Stimulated activated CD8-positive, alpha-beta memory T cell treated with anti-CD3 and anti-CD28 coated beads, Interleukin-2, amount 100 ng/mL, for 48 hours (primary cell): ENCODE results near the gene RPS6KL1.

ENCODE experiments used
- DNase-seq, 2 donors: peaks; one replicate each; pipeline ENCODE4 v3.0.0-alpha.2; 2020; ENCODE audit warnings: low read depth in 2 of 2

RPS6KL1 gene

GRCh38 chr14:74952697-74953484 lies 29.8 kb upstream of the RPS6KL1 start:
- no peak for DNase-seq

GRCh38 chr14:74952180-74952665 lies 29.2 kb upstream of the RPS6KL1 start:
- DNase-seq, result no peak

DNA sequence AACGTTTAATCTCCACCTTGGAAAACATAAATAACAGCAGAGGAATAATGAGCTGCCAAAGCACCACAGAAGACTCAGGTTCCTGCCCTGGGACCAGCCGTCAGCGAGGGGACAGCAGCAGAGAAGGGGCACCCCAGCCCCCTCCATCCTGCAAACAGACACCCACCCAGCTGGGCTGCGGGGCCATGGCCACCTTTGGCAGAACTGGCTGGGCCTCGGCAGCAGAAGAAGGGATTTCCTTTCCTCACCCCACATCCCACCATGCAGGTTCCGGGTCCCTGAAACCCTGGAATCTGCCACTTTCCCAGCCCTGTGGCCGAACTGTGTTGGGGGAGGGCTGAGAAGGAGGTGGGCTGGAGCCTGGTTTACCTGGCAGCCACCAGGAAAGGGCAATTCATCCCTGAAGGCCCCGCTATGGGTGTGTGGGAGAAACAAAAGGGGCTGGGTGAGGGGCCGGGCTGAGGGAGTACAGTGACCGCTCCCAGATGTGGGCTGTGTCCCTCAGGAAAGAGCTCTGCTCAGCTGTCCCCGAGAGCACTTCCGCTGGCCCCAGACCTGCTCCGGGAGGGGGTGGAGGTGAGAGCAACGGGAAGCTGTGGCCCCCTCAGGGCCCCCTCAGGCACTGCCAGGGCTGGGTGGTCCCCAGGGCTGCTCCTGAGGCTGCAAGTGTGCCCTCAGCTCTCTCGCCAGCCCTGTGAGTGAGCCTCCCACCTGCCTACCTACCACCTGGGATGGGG lies 28.6 kb upstream of the RPS6KL1 start:
- DNase-seq, result no peak

GRCh38 chr14:74950795-74951442 lies 27.9 kb upstream of the RPS6KL1 start:
- no peak for DNase-seq

DNA sequence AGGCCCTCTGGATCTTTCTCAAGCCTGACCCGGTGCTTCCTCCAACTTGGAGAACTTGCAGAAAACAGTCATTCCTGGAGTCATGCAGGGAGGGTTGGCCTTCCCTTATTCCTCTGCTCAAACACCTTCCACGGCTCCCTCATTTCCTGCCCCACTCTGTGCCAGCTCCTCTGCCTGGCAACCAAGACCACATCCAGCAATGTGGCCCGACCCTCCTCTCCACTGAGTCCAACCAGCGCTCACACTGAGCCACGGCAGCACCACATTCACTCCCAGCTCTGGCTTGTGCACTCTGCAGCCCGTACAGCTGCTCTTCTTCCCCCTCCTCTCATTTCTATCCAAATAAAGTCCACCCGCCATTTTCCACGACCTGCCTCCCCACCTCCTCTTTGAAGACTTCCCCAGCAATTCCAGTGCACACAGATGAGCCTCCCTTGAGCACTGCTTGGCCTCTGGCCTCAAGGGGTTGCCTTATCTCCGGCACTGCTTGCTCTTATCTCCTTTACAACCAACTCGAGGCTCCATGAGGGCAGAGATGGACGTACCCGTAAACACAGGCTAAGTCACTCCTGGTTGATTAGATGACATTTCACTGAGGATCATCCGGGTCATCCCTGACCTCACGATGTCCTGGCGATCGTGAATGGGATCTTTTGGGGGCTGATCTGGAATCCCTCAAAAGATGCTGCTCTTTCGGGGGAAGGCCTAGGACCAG lies 27.0 kb upstream of the RPS6KL1 start:
- no peak for DNase-seq

DNA sequence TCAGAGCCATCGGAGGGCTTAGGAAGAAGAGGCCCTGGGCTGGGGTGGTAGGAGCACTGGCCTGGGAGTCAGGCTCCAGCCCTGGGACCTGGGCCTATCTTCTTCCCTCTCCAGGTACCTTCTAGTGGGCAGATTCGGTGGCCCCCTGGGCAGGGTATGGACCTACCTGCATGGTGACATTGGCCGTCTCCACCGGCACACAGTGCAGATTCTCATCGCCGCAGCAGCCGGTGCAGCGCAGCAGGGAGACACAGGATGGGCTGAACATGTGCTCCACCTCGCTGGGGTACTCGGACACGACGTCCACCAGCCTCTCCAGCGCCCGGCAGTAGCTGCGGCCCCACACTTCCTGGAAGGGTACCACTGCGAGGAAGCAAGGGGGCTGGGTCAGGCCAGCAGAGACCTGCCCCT lies 26.1 kb upstream of the RPS6KL1 start:
- no peak for DNase-seq

DNA sequence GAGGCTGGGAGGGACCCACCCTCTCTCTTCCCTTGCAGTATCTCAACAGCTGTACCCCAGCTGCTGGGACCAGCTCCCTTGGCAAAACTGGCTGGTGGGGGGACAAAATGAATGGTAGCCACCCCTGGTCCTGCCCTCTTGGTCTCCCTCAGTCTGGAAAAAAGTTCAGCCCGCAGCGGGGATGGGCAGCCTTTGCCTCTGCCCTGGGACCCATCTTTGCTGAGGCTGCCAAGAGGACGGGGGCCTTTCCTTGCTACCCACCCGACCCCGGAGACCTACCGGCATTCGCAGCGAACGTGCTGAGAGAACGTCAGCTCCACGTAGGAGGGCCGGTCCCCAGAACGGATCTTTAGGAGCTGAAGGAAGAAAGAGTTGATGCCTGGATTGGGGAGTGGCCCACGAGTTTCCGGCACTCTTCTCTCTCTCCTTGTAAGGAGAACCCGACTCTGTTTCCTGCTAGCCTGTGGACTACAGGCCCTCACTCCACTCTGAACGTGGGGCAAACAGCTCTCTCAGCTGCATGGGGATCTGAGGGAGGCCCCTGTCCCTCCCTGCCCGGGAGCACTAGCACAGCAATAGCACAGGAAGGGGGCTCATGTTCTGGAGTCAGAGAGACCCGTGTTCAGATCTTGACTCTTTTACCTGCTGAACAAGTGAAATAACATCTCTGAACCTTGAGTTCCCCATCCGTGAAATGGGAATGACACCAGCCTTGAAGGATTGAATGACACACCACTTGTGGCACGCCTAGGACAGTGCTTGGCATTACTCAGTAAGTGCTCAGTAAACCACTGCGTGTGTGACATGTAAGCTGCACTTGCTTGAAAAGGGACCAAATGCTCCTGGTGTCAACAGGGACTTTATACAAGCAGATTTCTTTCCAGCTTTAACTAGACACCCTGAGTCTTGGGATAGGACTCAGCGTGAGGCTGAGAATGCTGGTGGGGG lies 25.4 kb upstream of the RPS6KL1 start:
- DNase-seq, result no peak

- DNase-seq, result no peak
These were observed 24.5 kb upstream of the RPS6KL1 start for GRCh38 chr14:74947353-74948227.

DNA sequence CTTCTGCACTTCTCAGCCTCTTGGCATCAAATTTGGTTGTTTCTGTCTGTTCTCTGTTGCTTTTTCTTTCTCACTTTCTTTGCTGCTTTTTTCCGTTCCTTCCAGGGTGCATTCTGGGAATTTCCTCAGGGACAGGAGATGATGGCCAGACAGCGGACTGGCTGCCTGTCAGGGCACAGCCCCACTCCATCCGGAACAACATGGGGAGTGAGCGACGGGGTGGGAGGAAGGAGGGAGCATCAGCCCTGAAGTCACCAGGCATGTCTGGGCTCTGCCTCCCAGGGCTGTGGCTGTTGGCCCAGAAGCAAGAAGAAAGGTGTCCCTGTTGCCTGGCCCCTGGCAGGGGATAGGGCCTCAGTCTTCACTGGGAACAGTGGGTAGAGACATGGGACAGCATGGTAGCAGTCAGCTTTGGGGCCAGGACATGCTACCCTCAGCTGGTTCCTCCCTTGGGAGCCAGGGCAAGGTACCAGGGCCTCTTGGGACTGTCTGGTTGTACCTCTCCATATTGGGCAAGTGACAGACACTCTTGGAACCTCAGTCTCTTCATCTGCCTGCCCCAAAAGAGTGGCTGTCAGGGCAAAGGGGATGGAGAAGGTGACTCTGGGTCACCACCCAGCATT lies 23.7 kb upstream of the RPS6KL1 start:
- no peak for DNase-seq

GRCh38 chr14:74945852-74946658 lies 23.0 kb upstream of the RPS6KL1 start:
- peak; percentile 64 to 72 for DNase-seq

- peak in 1 of 2 donors; percentile 25 for DNase-seq
These were observed 22.3 kb upstream of the RPS6KL1 start for GRCh38 chr14:74945261-74945851.

GRCh38 chr14:74942608-74943007 lies 19.5 kb upstream of the RPS6KL1 start:
- no peak for DNase-seq

- DNase-seq, result no peak
These were observed 19.1 kb upstream of the RPS6KL1 start for GRCh38 chr14:74942181-74942580.

- DNase-seq, result peak; percentile 42 to 71
These were observed 18.6 kb upstream of the RPS6KL1 start for GRCh38 chr14:74941676-74942097.

DNA sequence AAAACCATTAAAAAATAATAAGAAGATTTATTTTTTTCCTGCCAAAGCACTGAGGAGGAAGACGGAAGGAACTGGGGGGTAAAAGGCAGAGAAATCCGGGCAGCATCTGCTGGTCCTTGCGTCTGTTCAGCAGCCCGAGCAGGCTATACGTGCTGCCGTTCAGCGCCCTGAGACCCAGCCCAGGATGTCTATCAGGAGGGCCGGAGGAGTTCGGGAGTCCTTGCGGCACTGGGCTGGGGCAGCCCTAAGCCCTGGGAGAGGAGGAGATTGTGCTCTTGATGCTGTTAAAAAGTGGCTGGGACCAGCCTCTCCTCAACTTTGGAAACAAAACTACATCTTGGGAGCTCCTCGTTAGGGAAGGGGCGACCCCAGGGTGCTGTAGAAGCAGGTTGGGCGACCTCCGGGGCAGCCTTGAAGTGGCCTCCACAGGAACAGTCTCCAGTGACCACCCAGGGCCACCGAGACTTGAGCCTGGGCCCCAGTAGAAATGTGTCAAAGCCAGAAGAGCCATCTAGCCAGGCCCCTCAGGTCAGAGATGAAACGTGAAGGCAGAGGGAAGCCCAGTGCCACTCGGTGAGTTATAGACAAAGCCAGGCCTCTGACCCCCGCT lies 18.0 kb upstream of the RPS6KL1 start:
- no peak for DNase-seq

DNA sequence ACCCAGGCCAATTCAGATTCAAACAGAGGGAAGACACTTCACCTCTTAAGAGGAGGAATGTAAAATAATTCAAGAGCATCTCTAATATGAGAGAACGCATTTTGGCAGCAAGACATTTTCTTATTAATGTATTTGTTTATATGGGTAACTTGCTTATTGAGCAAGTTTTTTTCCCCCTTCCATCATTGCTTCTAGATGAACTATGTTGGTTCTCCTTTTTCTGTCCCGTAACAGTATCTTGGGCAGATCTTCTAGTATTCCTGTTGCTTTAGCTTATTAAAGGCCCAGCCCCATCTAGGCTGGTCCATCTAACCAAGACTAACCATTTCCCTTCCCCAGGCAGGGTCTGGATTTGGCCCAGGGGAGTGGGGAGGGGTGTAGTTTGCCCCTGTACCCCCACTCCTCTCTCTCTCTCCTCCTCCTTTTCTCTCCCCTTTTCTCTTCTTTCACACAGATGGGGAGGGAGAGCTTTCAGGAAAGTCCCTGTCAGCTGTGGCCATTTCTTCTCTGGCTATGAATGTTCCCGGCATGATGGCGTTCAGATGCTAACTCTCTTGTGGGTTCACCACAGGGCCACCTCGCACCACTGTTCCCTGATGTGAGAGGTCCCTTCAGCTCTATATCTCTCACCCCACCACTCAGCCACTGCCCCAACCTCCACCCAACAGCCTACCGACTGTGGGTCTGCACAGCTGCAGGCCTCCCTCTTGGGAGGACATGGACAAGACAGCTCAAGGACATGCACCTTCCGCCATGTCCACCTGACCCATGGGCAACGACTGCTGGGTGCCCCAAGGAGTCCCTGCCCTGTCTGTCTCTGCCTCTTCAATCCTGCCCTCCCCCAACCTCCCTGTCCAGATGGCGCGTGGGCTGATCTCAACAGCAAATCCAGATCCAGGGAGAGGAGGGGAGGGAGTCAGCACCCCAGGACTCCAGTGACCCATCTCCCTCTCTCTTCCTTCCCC lies 15.8 kb upstream of the RPS6KL1 start:
- no peak for DNase-seq
